Central memory CD8-positive, alpha-beta T cell (primary cell): Measurements from ENCODE around the gene AIG1.

Source experiments
- ATAC-seq: fragments of 150-1000 bp; cut with Tn5 transposase; replicated peaks from 2 replicates; pipeline ENCODE4 v1.10.0; 2022; ENCODE audit warnings: mild to moderate bottlenecking, moderate FRiP score, moderate number of reproducible peaks; ENCODE audit not compliant: poor library complexity, severe bottlenecking; ENCODE audit errors: extremely low read depth
- DNase-seq, 2 donors: peaks; one replicate each; pipeline ENCODE4 v3.0.0; 2021; ENCODE audit warnings: low spot score in 2 of 2
- H3K27ac Mint-ChIP-seq: one replicate; pipeline ENCODE4 v1.8.0; 2022; ENCODE audit warnings: low read depth, mild to moderate bottlenecking, moderate library complexity, mixed read lengths
- H3K27me3 Mint-ChIP-seq: one replicate; pipeline ENCODE4 v1.8.0; 2022; ENCODE audit warnings: mixed read lengths
- H3K36me3 Mint-ChIP-seq: one replicate; pipeline ENCODE4 v1.8.0; 2022; ENCODE audit warnings: mild to moderate bottlenecking, moderate library complexity, mixed read lengths; ENCODE audit not compliant: insufficient read depth
- H3K4me1 Mint-ChIP-seq: one replicate; pipeline ENCODE4 v1.8.0; 2022; ENCODE audit warnings: mixed read lengths
- H3K4me3 Mint-ChIP-seq: one replicate; pipeline ENCODE4 v1.8.0; 2022; ENCODE audit warnings: mild to moderate bottlenecking, moderate library complexity, mixed read lengths
- H3K9me3 Mint-ChIP-seq: one replicate; pipeline ENCODE4 v1.8.0; 2022; ENCODE audit warnings: mixed read lengths

The AIG1 gene

DNA sequence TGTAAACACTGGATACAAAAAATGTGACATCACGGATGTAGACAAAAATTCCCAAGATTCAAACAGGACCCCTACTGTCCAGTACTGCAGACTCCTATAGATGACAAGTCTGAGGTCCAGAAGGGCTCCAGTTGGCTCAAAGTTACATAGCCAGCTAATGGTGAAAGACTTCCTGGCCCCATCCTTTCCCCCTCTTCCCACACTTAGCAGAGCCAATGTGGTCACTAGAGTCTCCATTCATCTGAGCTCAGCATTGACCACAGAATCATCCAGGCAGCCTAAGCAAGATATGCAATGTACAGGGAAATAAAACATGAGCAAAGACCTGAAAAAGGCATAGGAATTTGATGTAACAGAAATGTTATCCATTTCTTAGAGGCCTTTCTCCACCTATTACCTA, 209.3 kb downstream of the AIG1 start:
- Mint-ChIP-seq H3K4me3 (no peak overlapping the region), H3K27ac (no peak overlapping the region), H3K36me3 (no peaks in the 10 kb centered on the region), H3K27me3 (no peaks in the 10 kb centered on the region), H3K9me3 (no peaks in the 10 kb centered on the region), H3K4me1 (no peaks in the 10 kb centered on the region)
- ATAC-seq = no peak
- DNase-seq = no peak

GRCh38 chr6:143271024-143271423, 210.3 kb downstream of the AIG1 start:
- no peak for DNase-seq
- Mint-ChIP-seq H3K27ac (no peak overlapping the region), H3K4me1 (no peaks in the 10 kb centered on the region), H3K4me3 (no peak overlapping the region), H3K27me3 (no peaks in the 10 kb centered on the region), H3K36me3 (no peaks in the 10 kb centered on the region), H3K9me3 (no peaks in the 10 kb centered on the region)
- no peak for ATAC-seq

DNA sequence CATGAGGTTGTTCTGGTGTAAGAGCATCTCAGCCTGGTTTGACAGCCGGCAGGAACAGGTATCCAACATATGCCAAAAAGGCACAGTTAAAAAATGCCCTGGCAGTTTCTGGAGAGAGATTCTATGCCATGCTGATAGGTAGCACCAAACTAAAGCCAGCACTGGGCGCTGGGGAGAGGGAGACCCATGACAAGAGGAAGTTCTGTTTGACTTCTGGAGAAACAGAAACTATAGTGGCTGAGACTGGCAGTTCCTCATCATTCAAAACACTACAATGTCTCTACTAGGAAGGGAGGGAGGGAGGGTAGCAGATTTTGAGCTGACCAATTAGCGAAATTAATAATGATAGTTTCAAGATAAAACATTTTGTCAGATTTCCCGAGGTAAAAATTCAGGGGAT, 215.7 kb downstream of the AIG1 start:
- Mint-ChIP-seq H3K27ac (no peak overlapping the region), H3K36me3 (no peaks in the 10 kb centered on the region), H3K27me3 (no peaks in the 10 kb centered on the region), H3K4me3 (no peak overlapping the region), H3K9me3 (no peaks in the 10 kb centered on the region), H3K4me1 (no peaks in the 10 kb centered on the region)
- ATAC-seq (no peak), DNase-seq (no peak)

GRCh38 chr6:143279385-143279784, 218.7 kb downstream of the AIG1 start:
- ATAC-seq (no peak), DNase-seq (no peak)
- no peak overlapping the region for H3K4me3 Mint-ChIP-seq
- no peaks in the 10 kb centered on the region for H3K4me1 Mint-ChIP-seq
- H3K9me3 Mint-ChIP-seq = no peaks in the 10 kb centered on the region
- H3K36me3 Mint-ChIP-seq = no peaks in the 10 kb centered on the region
- H3K27ac Mint-ChIP-seq = no peak overlapping the region
- no peaks in the 10 kb centered on the region for H3K27me3 Mint-ChIP-seq

GRCh38 chr6:143283887-143284645, 223.4 kb downstream of the AIG1 start:
- Mint-ChIP-seq H3K27ac (no peak overlapping the region), H3K27me3 (no peaks in the 10 kb centered on the region), H3K9me3 (no peaks in the 10 kb centered on the region), H3K4me1 (no peaks in the 10 kb centered on the region), H3K4me3 (no peak overlapping the region), H3K36me3 (no peaks in the 10 kb centered on the region)
- ATAC-seq (no peak), DNase-seq (no peak)

- Mint-ChIP-seq H3K4me3 (no peak overlapping the region), H3K4me1 (no peaks in the 10 kb centered on the region), H3K27me3 (no peaks in the 10 kb centered on the region), H3K9me3 (no peaks in the 10 kb centered on the region), H3K36me3 (no peaks in the 10 kb centered on the region), H3K27ac (no peak overlapping the region)
- ATAC-seq = no peak
- no peak for DNase-seq
Observed at GRCh38 chr6:143286251-143286795, 225.6 kb downstream of the AIG1 start.

DNA sequence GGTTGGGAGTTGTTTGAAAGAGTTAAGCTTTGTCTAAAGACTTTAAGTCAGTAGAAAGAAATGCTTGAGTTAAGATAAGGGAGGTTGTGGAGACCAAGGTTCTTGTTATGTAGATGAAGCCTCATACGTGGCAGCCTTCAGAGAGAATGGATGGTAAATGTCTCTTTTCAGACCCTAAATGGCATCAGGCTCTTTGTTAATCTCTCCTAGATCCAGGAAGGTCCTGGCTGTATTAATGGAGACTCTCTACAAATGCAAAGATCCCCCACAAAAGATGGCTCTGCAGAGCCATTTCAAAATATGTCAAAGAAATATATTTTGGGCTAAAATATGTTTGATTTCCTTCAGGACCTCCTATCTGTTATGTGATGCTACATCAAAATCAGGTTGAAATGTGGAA, 228.2 kb downstream of the AIG1 start:
- H3K4me1 Mint-ChIP-seq = no peaks in the 10 kb centered on the region
- no peaks in the 10 kb centered on the region for H3K36me3 Mint-ChIP-seq
- H3K4me3 Mint-ChIP-seq = no peak overlapping the region
- DNase-seq (no peak), ATAC-seq (no peak)
- no peaks in the 10 kb centered on the region for H3K27me3 Mint-ChIP-seq
- no peak overlapping the region for H3K27ac Mint-ChIP-seq
- H3K9me3 Mint-ChIP-seq = no peaks in the 10 kb centered on the region

- ATAC-seq (no peak), DNase-seq (no peak)
- no peaks in the 10 kb centered on the region for H3K9me3 Mint-ChIP-seq
- H3K27ac Mint-ChIP-seq = no peak overlapping the region
- no peaks in the 10 kb centered on the region for H3K36me3 Mint-ChIP-seq
- no peak overlapping the region for H3K4me3 Mint-ChIP-seq
- H3K27me3 Mint-ChIP-seq = no peaks in the 10 kb centered on the region
- no peaks in the 10 kb centered on the region for H3K4me1 Mint-ChIP-seq
Observed at GRCh38 chr6:143290206-143290605, 229.5 kb downstream of the AIG1 start.

DNA sequence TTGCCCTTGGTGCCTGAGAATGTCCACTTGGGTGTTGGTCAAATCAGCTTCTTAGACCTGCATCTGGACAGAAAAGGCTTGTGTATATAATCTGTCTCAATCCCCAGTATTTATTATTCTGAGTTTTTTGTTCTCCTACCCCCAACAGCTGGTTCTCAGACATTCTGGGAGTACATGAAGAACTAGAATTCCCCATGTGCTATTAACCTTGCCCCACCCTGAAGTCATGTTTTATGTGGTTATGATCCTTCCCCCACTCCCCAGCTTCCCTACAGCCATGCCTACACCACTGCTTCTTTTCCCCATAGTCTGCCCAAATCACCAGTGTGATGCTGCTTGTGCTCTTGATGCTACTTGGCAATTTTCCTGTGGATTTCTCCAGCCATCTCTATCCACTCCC, 232.8 kb downstream of the AIG1 start:
- H3K9me3 Mint-ChIP-seq = no peaks in the 10 kb centered on the region
- H3K27ac Mint-ChIP-seq = no peak overlapping the region
- no peak for ATAC-seq
- no peaks in the 10 kb centered on the region for H3K27me3 Mint-ChIP-seq
- DNase-seq = no peak
- no peaks in the 10 kb centered on the region for H3K4me1 Mint-ChIP-seq
- H3K4me3 Mint-ChIP-seq = no peak overlapping the region
- no peaks in the 10 kb centered on the region for H3K36me3 Mint-ChIP-seq

- peaks cover 3% of the 10 kb centered on the region for H3K4me1 Mint-ChIP-seq
- H3K27ac Mint-ChIP-seq = no peak overlapping the region
- no peak overlapping the region for H3K4me3 Mint-ChIP-seq
- H3K36me3 Mint-ChIP-seq = no peaks in the 10 kb centered on the region
- no peaks in the 10 kb centered on the region for H3K27me3 Mint-ChIP-seq
- H3K9me3 Mint-ChIP-seq = no peaks in the 10 kb centered on the region
- ATAC-seq (no peak), DNase-seq (no peak)
Observed at GRCh38 chr6:143294265-143294860, 233.7 kb downstream of the AIG1 start.

- no peak for ATAC-seq
- Mint-ChIP-seq H3K4me1 (peaks cover 10% of the 10 kb centered on the region), H3K27me3 (no peaks in the 10 kb centered on the region), H3K27ac (no peak overlapping the region), H3K4me3 (no peak overlapping the region), H3K9me3 (no peaks in the 10 kb centered on the region), H3K36me3 (no peaks in the 10 kb centered on the region)
- no peak for DNase-seq
Observed at GRCh38 chr6:143295932-143296331, 235.2 kb downstream of the AIG1 start.

- Mint-ChIP-seq H3K27me3 (no peaks in the 10 kb centered on the region), H3K4me3 (no peak overlapping the region), H3K27ac (peak overlapping the region; percentile 45), H3K36me3 (no peaks in the 10 kb centered on the region), H3K4me1 (peaks cover 10% of the 10 kb centered on the region), H3K9me3 (no peaks in the 10 kb centered on the region)
- ATAC-seq = no peak
- no peak for DNase-seq
Observed at GRCh38 chr6:143298071-143298470, 237.4 kb downstream of the AIG1 start.
